HEK293 (cell line): ENCODE results near the gene DNAH5.
A peak's percentile ranks its signal among the peaks of the same experiment; 100 is the strongest.

Source experiments
- CTCF ChIA-PET: fragments of 350-600 bp; formaldehyde crosslinking; extraction: SDS; loops from one replicate; lab custom pipeline; 2021; ENCODE audit warnings: antibody characterized with exemption; lab: Yijun Ruan, JAX
- POLR2A ChIA-PET: fragments of 300-600 bp; formaldehyde crosslinking; extraction: SDS; loops from one replicate; lab custom pipeline; 2020; ENCODE audit warnings: antibody characterized with exemption, inconsistent platforms; lab: Yijun Ruan, JAX
- H3K27ac ChIP-seq: fragments of 200-500 bp; sonication (Bioruptor generic); 2 replicates; pipeline ENCODE4 v1.5.1; 2014; ENCODE audit warnings: low read depth, low read length, control low read depth, inconsistent platforms; ENCODE audit errors: extremely low read depth
- H3K36me3 ChIP-seq, 2 experiments: fragments of 200-500 bp in 1 of 2; sonication (Bioruptor generic) in 1 of 2; 1 replicate in 1 of 2; 2 replicates in 1 of 2; pipeline ENCODE4 v1.5.1; 2014 to 2017; ENCODE audit warnings: inconsistent platforms in 2 of 2, low read length in 2 of 2; ENCODE audit not compliant: control insufficient read depth in 2 of 2, insufficient read depth in 1 of 2
- H3K4me1 ChIP-seq: fragments of 200-500 bp; sonication (Bioruptor generic); 2 replicates; pipeline ENCODE4 v1.5.1; 2014; ENCODE audit warnings: mild to moderate bottlenecking, low read length, inconsistent platforms; ENCODE audit not compliant: control insufficient read depth, insufficient read depth
- H3K4me3 ChIP-seq: 2 replicates; pipeline ENCODE4 v1.5.1; 2011; ENCODE audit warnings: low read depth, mild to moderate bottlenecking, control low read depth, low read length, moderate library complexity
- H3K9me3 ChIP-seq: fragments of 200-500 bp; sonication (Bioruptor generic); 2 replicates; pipeline ENCODE4 v1.5.1; 2014; ENCODE audit warnings: low read depth, low read length, inconsistent platforms; ENCODE audit not compliant: control insufficient read depth, insufficient read depth
- EGR2 ChIP-seq: fragments of 450-650 bp; formaldehyde crosslinking; IDR thresholded peaks from 2 replicates; pipeline ENCODE4 v1.5.1; 2016; ENCODE audit warnings: low read depth, missing biosample characterization, missing genetic modification characterization
- HOXD13 ChIP-seq: sonication (generic); formaldehyde crosslinking; IDR thresholded peaks from 2 replicates; pipeline ENCODE4 v1.8.0; 2022; ENCODE audit warnings: missing genetic modification reagents, borderline replicate concordance
- OSR2 ChIP-seq: fragments of 450-650 bp; formaldehyde crosslinking; IDR thresholded peaks from 2 replicates; pipeline ENCODE4 v1.5.1; 2016; ENCODE audit warnings: missing biosample characterization, missing genetic modification characterization
- PRDM2 ChIP-seq: fragments of 450-650 bp; formaldehyde crosslinking; IDR thresholded peaks from 2 replicates; pipeline ENCODE4 v1.5.1; 2016; ENCODE audit warnings: missing biosample characterization, missing genetic modification characterization, borderline replicate concordance
- SP7 ChIP-seq: fragments of 450-650 bp; formaldehyde crosslinking; IDR thresholded peaks from 2 replicates; pipeline ENCODE4 v1.5.1; 2016; ENCODE audit warnings: missing biosample characterization, missing genetic modification characterization
- TCF7L2 ChIP-seq: IDR thresholded peaks from 2 replicates; pipeline ENCODE4 v1.6.1; 2011; ENCODE audit warnings: low read depth, mild to moderate bottlenecking, inconsistent platforms, low read length, moderate library complexity, borderline replicate concordance
- TRIM28 ChIP-seq: IDR thresholded peaks from 2 replicates; pipeline ENCODE4 v1.6.1; 2011; ENCODE audit warnings: low read length, control low read depth, borderline replicate concordance
- ZEB2 ChIP-seq: fragments of 450-650 bp; formaldehyde crosslinking; IDR thresholded peaks from 2 replicates; pipeline ENCODE4 v1.5.1; 2016; ENCODE audit warnings: missing biosample characterization, missing genetic modification characterization
- ZFHX2 ChIP-seq: fragments of 450-650 bp; formaldehyde crosslinking; conservative IDR thresholded peaks from 2 replicates; pipeline ENCODE4 v1.5.1; 2016; ENCODE audit warnings: missing biosample characterization, missing genetic modification characterization
- ZFP41 ChIP-seq: fragments of 450-650 bp; formaldehyde crosslinking; IDR thresholded peaks from 2 replicates; pipeline ENCODE4 v1.5.1; 2016; ENCODE audit warnings: missing biosample characterization, missing genetic modification characterization, borderline replicate concordance
- ZNF10 ChIP-seq: fragments of 450-650 bp; formaldehyde crosslinking; IDR thresholded peaks from 2 replicates; pipeline ENCODE4 v1.5.1; 2017; ENCODE audit warnings: missing biosample characterization, missing genetic modification characterization
- ZNF140 ChIP-seq: fragments of 450-650 bp; formaldehyde crosslinking; IDR thresholded peaks from 2 replicates; pipeline ENCODE4 v1.5.1; 2016; ENCODE audit warnings: missing biosample characterization, missing genetic modification characterization
- ZNF214 ChIP-seq: fragments of 450-650 bp; formaldehyde crosslinking; IDR thresholded peaks from 2 replicates; pipeline ENCODE4 v1.5.1; 2017; ENCODE audit warnings: missing biosample characterization, mild to moderate bottlenecking, missing genetic modification characterization, borderline replicate concordance
- ZNF24 ChIP-seq: fragments of 450-650 bp; formaldehyde crosslinking; IDR thresholded peaks from 2 replicates; pipeline ENCODE4 v1.5.1; 2016; ENCODE audit warnings: missing biosample characterization, missing genetic modification characterization
- ZNF266 ChIP-seq: fragments of 450-650 bp; formaldehyde crosslinking; IDR thresholded peaks from 2 replicates; pipeline ENCODE4 v1.5.1; 2016; ENCODE audit warnings: missing biosample characterization, missing genetic modification characterization, low read depth
- ZNF391 ChIP-seq: fragments of 450-650 bp; formaldehyde crosslinking; IDR thresholded peaks from 2 replicates; pipeline ENCODE4 v1.5.1; 2016; ENCODE audit warnings: low read depth, missing biosample characterization, missing genetic modification characterization, borderline replicate concordance
- ZNF394 ChIP-seq: fragments of 450-650 bp; formaldehyde crosslinking; IDR thresholded peaks from 2 replicates; pipeline ENCODE4 v1.5.1; 2016; ENCODE audit warnings: missing biosample characterization, missing genetic modification characterization, mild to moderate bottlenecking, moderate library complexity, borderline replicate concordance
- ZNF398 ChIP-seq: fragments of 450-650 bp; formaldehyde crosslinking; IDR thresholded peaks from 2 replicates; pipeline ENCODE4 v1.5.1; 2017; ENCODE audit warnings: missing biosample characterization, missing genetic modification characterization
- ZNF600 ChIP-seq: fragments of 450-650 bp; formaldehyde crosslinking; IDR thresholded peaks from 2 replicates; pipeline ENCODE4 v1.5.1; 2016; ENCODE audit warnings: missing biosample characterization, missing genetic modification characterization
- ZNF654 ChIP-seq: fragments of 450-650 bp; formaldehyde crosslinking; IDR thresholded peaks from 2 replicates; pipeline ENCODE4 v1.5.1; 2016; ENCODE audit warnings: low read depth, missing biosample characterization, missing genetic modification characterization
- TF ChIP-seq, protein P1 (sequence below): fragments of 450-650 bp; formaldehyde crosslinking; IDR thresholded peaks from 2 replicates; pipeline ENCODE4 v1.5.1; 2016; ENCODE audit warnings: missing biosample characterization, missing genetic modification characterization
- TF ChIP-seq, protein P2 (sequence below): fragments of 450-650 bp; formaldehyde crosslinking; IDR thresholded peaks from 2 replicates; pipeline ENCODE4 v1.5.1; 2017; ENCODE audit warnings: missing biosample characterization, mild to moderate bottlenecking, missing genetic modification characterization, moderate library complexity
- TF ChIP-seq, protein P3 (sequence below): fragments of 450-650 bp; formaldehyde crosslinking; IDR thresholded peaks from 2 replicates; pipeline ENCODE4 v1.5.1; 2016; ENCODE audit warnings: missing biosample characterization, missing genetic modification characterization

DNAH5 gene

GRCh38 chr5:13992795-13993194 lies 48.3 kb upstream of the DNAH5 start:
- no peak overlapping the region for H3K4me3 ChIP-seq
- H3K9me3 ChIP-seq = peaks cover 2% of the 10 kb centered on the region; the same call in 1 of the 2 replicates
- TF ChIP-seq HOXD13 (no peak), ZFP41 (tag by site-specific recombination) (no peak), TRIM28 (no peak), ZNF600 (tag by site-specific recombination) (no peak), ZEB2 (tag by site-specific recombination) (no peak), ZNF394 (tag by site-specific recombination) (no peak), ZNF391 (tag by site-specific recombination) (no peak), ZNF266 (tag by site-specific recombination) (no peak), SP7 (tag by site-specific recombination) (no peak), OSR2 (no peak), PRDM2 (tag by site-specific recombination) (no peak), ZNF654 (tag by site-specific recombination) (no peak), ZNF24 (no peak), ZNF10 (no peak), TCF7L2 (no peak)
- TF ChIP-seq, protein P1, sequence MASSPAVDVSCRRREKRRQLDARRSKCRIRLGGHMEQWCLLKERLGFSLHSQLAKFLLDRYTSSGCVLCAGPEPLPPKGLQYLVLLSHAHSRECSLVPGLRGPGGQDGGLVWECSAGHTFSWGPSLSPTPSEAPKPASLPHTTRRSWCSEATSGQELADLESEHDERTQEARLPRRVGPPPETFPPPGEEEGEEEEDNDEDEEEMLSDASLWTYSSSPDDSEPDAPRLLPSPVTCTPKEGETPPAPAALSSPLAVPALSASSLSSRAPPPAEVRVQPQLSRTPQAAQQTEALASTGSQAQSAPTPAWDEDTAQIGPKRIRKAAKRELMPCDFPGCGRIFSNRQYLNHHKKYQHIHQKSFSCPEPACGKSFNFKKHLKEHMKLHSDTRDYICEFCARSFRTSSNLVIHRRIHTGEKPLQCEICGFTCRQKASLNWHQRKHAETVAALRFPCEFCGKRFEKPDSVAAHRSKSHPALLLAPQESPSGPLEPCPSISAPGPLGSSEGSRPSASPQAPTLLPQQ = no peak
- TF ChIP-seq, protein P2, sequence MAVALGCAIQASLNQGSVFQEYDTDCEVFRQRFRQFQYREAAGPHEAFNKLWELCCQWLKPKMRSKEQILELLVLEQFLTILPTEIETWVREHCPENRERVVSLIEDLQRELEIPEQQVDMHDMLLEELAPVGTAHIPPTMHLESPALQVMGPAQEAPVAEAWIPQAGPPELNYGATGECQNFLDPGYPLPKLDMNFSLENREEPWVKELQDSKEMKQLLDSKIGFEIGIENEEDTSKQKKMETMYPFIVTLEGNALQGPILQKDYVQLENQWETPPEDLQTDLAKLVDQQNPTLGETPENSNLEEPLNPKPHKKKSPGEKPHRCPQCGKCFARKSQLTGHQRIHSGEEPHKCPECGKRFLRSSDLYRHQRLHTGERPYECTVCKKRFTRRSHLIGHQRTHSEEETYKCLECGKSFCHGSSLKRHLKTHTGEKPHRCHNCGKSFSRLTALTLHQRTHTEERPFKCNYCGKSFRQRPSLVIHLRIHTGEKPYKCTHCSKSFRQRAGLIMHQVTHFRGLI (tag by site-specific recombination) = no peak
- TF ChIP-seq, all 188 proteins: peak for 0
- ChIA-PET CTCF (interaction anchor here (0.9 to 1.8 kb wide), 3 partner anchors 11 to 278 kb away, joined by 3 to 6 read pairs (median 4); no protein-coding TSS in a partner anchor), POLR2A (interaction anchor here (0.5 kb wide), 1 partner anchor 9 kb away, joined by 3 read pairs; no protein-coding TSS in a partner anchor)
- Histone ChIP-seq H3K36me3 (no peaks in the 10 kb centered on the region), H3K27ac (no peak overlapping the region), H3K4me1 (no peaks in the 10 kb centered on the region)

- ChIA-PET CTCF (interaction anchor here (0.6 to 1.8 kb wide), 3 partner anchors 107 to 335 kb away, joined by 3 to 6 read pairs (median 4); no protein-coding TSS in a partner anchor), POLR2A (no interaction called here)
- H3K36me3 ChIP-seq = no peaks in the 10 kb centered on the region
- H3K4me1 ChIP-seq = no peaks in the 10 kb centered on the region
- H3K4me3 ChIP-seq = no peak overlapping the region
- no peaks in the 10 kb centered on the region for H3K9me3 ChIP-seq
- H3K27ac ChIP-seq = no peak overlapping the region
- no peak for TF ChIP-seq ZNF140 (tag by site-specific recombination)
- peak; percentile 67 for TF ChIP-seq ZFHX2 (tag by site-specific recombination)
- TF ChIP-seq EGR2 = peak; percentile 94
- TF ChIP-seq ZNF398 (tag by site-specific recombination) = peak; percentile 61
- TF ChIP-seq, protein P3, sequence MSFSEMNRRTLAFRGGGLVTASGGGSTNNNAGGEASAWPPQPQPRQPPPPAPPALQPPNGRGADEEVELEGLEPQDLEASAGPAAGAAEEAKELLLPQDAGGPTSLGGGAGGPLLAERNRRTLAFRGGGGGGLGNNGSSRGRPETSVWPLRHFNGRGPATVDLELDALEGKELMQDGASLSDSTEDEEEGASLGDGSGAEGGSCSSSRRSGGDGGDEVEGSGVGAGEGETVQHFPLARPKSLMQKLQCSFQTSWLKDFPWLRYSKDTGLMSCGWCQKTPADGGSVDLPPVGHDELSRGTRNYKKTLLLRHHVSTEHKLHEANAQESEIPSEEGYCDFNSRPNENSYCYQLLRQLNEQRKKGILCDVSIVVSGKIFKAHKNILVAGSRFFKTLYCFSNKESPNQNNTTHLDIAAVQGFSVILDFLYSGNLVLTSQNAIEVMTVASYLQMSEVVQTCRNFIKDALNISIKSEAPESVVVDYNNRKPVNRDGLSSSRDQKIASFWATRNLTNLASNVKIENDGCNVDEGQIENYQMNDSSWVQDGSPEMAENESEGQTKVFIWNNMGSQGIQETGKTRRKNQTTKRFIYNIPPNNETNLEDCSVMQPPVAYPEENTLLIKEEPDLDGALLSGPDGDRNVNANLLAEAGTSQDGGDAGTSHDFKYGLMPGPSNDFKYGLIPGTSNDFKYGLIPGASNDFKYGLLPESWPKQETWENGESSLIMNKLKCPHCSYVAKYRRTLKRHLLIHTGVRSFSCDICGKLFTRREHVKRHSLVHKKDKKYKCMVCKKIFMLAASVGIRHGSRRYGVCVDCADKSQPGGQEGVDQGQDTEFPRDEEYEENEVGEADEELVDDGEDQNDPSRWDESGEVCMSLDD (tag by site-specific recombination) = no peak
- TF ChIP-seq ZNF214 (tag by site-specific recombination) = no peak
Measured at GRCh38 chr5:13991365-13991764, 46.9 kb upstream of the DNAH5 start.
